ENCODE measurements around the gene SLC25A48.
"Not testable (repeated sequence)": the region's sequence is repeated elsewhere in the genome, so short reads cannot be mapped to it uniquely, and the experiment has no call there.

The SLC25A48 gene

DNA sequence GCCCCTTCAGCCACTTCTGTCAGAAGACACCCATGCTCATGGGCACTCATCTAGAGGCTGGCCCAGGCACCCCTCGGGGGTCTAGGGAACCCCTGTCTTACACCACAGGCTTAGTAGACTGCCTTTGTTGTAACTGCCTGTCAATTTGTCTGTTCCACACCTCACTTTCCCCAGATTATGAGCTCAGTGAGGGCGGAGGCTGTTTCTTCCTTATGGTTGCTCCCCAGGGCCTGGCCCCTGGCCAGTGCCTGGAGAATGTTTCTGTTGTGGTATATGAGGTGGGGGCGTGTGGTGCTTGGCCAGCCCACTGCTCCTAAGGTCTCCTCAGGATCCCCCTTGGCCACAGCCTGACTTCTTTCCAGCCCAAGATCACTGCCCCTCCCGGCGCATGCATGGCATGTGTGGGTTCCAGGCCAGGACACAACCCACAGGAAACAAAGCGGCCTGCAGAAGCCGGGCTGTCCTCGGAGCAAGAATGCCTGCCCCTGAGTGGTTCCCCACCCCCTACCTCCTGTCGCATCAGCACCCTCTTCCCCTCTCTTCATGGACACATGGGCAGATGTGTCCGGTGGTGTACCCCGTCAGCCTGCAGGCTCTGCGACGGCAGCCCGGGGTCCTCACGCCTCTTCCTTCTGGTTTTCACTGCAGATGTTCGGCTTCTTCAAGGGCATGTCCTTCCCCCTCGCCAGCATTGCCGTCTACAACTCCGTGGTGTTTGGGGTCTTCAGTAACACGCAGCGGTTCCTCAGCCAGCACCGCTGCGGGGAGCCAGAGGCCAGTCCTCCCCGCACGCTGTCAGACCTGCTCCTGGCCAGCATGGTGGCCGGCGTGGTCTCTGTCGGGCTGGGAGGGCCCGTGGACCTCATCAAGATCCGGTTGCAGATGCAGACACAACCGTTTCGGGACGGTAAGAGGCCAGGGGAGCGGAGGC lies 17.7 kb downstream of the SLC25A48 start:
- H3K4me3 ChIP-seq (ENCODE audit: control insufficient read depth in 1 of 7, extremely low read depth in 1 of 7, insufficient read depth in 4 of 7, low read depth in 2 of 7, low read length in 6 of 7): no peak overlapping the region
- no peak overlapping the region for H3K27ac ChIP-seq (ENCODE audit: insufficient read depth in 1 of 2, low read depth in 1 of 2, low read length in 2 of 2, poor library complexity in 1 of 2, severe bottlenecking in 2 of 2)
- H3K27me3 ChIP-seq (replicated peaks in 2 of 5; ENCODE audit: control insufficient read depth in 4 of 5, insufficient read depth in 5 of 5, low read length in 4 of 5): peaks cover 0 to 6% (median 2%) of the 10 kb centered on the region in 5 experiments
- H3K4me1 ChIP-seq (ENCODE audit: control extremely low read depth in 1 of 4, control insufficient read depth in 4 of 4, insufficient read depth in 4 of 4, low read length in 3 of 4): no peaks in the 10 kb centered on the region
- H3K9me3 ChIP-seq (ENCODE audit: control extremely low read depth in 1 of 5, control insufficient read depth in 4 of 5, insufficient read depth in 2 of 5, low read depth in 1 of 5, low read length in 4 of 5): peaks cover 0 to 11% (median 0%) of the 10 kb centered on the region in 5 experiments
- POLR2A ChIA-PET: no interaction called here
- CTCF ChIA-PET: no interaction called here
- no peak for DNase-seq
- 96% methylated on average over 30 of the region's 34 CpGs for WGBS (ENCODE audit: insufficient coverage)
- H3K36me3 ChIP-seq (ENCODE audit: control insufficient read depth in 4 of 4, insufficient read depth in 4 of 4, low read length in 3 of 4): no peaks in the 10 kb centered on the region

DNA sequence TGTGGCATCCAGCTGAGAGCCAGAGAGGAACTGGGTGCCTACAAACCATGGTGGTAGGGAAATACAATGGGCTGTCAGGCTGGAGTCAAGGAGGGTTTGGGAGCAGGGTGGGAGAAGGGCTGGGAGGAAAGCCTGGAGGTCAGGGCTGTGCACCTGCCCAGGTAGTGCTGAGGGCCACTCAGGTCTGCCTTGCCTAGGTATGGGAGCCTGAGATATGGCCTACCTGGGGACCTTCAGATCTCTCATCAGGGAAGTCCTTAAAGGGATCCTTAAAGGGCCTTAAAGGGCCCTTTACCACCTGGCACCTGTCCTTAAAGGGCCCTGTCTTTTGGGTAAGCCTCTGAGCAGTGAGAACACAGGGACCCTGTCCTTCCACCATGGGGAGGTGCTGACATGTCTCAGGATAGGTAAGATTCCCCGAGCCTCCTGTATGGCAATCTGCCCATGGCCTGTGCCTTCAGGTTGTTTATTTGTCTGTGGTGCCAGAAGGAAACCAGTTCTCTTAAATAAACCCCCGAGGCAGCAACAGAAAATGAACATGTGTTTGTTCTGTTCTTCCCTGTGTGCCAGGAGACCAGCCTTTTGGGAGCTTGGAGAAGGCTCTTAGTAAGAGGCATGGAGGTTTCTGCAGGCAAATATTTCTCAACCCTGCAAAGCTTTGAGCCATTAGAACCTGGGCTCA lies 23.3 kb downstream of the SLC25A48 start:
- H3K27me3 ChIP-seq (replicated peaks in 2 of 5; ENCODE audit: control insufficient read depth in 4 of 5, insufficient read depth in 5 of 5, low read length in 4 of 5): peaks cover 0 to 6% (median 4%) of the 10 kb centered on the region in 5 experiments
- no peaks in the 10 kb centered on the region for H3K4me1 ChIP-seq (ENCODE audit: control extremely low read depth in 1 of 4, control insufficient read depth in 4 of 4, insufficient read depth in 4 of 4, low read length in 3 of 4)
- no peaks in the 10 kb centered on the region for H3K36me3 ChIP-seq (ENCODE audit: control insufficient read depth in 4 of 4, insufficient read depth in 4 of 4, low read length in 3 of 4)
- CTCF ChIA-PET: no interaction called here
- no peak for DNase-seq
- H3K4me3 ChIP-seq (ENCODE audit: control insufficient read depth in 1 of 7, extremely low read depth in 1 of 7, insufficient read depth in 4 of 7, low read depth in 2 of 7, low read length in 6 of 7): no peak overlapping the region
- POLR2A ChIA-PET: no interaction called here
- 75% methylated on average over 2 of the region's 2 CpGs for WGBS (ENCODE audit: insufficient coverage)
- peaks cover 0 to 11% (median 0%) of the 10 kb centered on the region in 5 experiments for H3K9me3 ChIP-seq (ENCODE audit: control extremely low read depth in 1 of 5, control insufficient read depth in 4 of 5, insufficient read depth in 2 of 5, low read depth in 1 of 5, low read length in 4 of 5)
- no peak overlapping the region for H3K27ac ChIP-seq (ENCODE audit: insufficient read depth in 1 of 2, low read depth in 1 of 2, low read length in 2 of 2, poor library complexity in 1 of 2, severe bottlenecking in 2 of 2)

DNA sequence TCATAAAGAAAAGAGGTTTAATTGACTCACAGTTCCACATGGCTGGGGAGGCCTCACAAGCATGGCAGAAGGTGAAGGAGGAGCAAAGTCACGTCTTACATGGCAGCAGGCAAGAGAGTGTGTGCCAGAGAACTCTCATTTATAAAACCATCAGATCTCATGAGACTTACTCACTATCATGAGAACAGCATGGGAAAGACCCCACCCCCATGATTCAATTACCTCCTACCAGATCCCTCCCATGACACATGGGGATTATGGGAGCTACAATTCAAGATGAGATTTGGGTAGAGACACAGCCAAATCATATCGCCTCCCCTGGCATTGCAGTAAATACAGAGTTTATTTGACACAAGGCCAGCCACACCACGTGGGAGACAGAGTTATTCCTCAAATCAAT lies 24.7 kb downstream of the SLC25A48 start:
- POLR2A ChIA-PET; H3K4me3 ChIP-seq (ENCODE audit: control insufficient read depth in 1 of 7, extremely low read depth in 1 of 7, insufficient read depth in 4 of 7, low read depth in 2 of 7, low read length in 6 of 7); H3K4me1 ChIP-seq (ENCODE audit: control extremely low read depth in 1 of 4, control insufficient read depth in 4 of 4, insufficient read depth in 4 of 4, low read length in 3 of 4); CTCF ChIA-PET; DNase-seq; H3K9me3 ChIP-seq (ENCODE audit: control extremely low read depth in 1 of 5, control insufficient read depth in 4 of 5, insufficient read depth in 2 of 5, low read depth in 1 of 5, low read length in 4 of 5); H3K27ac ChIP-seq (ENCODE audit: insufficient read depth in 1 of 2, low read depth in 1 of 2, low read length in 2 of 2, poor library complexity in 1 of 2, severe bottlenecking in 2 of 2); H3K36me3 ChIP-seq (ENCODE audit: control insufficient read depth in 4 of 4, insufficient read depth in 4 of 4, low read length in 3 of 4); H3K27me3 ChIP-seq (replicated peaks in 2 of 5; ENCODE audit: control insufficient read depth in 4 of 5, insufficient read depth in 5 of 5, low read length in 4 of 5): not testable (repeated sequence)
- no CpG with 5 or more reads among the region's 3 CpGs for WGBS (ENCODE audit: insufficient coverage)

DNA sequence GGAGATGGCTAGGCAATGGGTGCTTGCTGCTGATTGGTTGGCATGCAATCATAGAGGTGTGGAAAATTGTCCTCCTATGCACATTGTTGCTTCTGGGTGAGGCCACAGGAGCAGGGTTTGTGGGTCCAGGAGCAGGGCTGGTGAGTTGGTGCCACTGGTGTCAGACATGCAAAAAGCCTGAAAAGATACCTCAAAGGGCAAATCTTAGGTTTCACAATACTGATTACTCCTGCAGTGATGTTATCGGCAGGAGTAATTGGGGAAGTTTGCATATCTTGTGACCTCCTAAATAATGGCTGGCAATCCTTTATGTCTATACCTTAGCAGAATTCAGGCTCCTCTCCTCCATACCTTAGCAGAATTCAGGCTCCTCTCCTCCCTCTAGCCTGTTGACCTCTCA lies 25.2 kb downstream of the SLC25A48 start:
- no peaks in the 10 kb centered on the region for H3K4me1 ChIP-seq (ENCODE audit: control extremely low read depth in 1 of 4, control insufficient read depth in 4 of 4, insufficient read depth in 4 of 4, low read length in 3 of 4)
- no peak overlapping the region for H3K4me3 ChIP-seq (ENCODE audit: control insufficient read depth in 1 of 7, extremely low read depth in 1 of 7, insufficient read depth in 4 of 7, low read depth in 2 of 7, low read length in 6 of 7)
- no peaks in the 10 kb centered on the region for H3K36me3 ChIP-seq (ENCODE audit: control insufficient read depth in 4 of 4, insufficient read depth in 4 of 4, low read length in 3 of 4)
- peaks cover 0 to 4% (median 0%) of the 10 kb centered on the region in 5 experiments for H3K9me3 ChIP-seq (ENCODE audit: control extremely low read depth in 1 of 5, control insufficient read depth in 4 of 5, insufficient read depth in 2 of 5, low read depth in 1 of 5, low read length in 4 of 5)
- no peak overlapping the region for H3K27ac ChIP-seq (ENCODE audit: insufficient read depth in 1 of 2, low read depth in 1 of 2, low read length in 2 of 2, poor library complexity in 1 of 2, severe bottlenecking in 2 of 2)
- POLR2A ChIA-PET: no interaction called here
- CTCF ChIA-PET: no interaction called here
- 88% methylated on average over 1 of the region's 1 CpG for WGBS (ENCODE audit: insufficient coverage)
- no peak for DNase-seq
- peaks cover 0 to 6% (median 4%) of the 10 kb centered on the region in 5 experiments for H3K27me3 ChIP-seq (replicated peaks in 2 of 5; ENCODE audit: control insufficient read depth in 4 of 5, insufficient read depth in 5 of 5, low read length in 4 of 5)

DNA sequence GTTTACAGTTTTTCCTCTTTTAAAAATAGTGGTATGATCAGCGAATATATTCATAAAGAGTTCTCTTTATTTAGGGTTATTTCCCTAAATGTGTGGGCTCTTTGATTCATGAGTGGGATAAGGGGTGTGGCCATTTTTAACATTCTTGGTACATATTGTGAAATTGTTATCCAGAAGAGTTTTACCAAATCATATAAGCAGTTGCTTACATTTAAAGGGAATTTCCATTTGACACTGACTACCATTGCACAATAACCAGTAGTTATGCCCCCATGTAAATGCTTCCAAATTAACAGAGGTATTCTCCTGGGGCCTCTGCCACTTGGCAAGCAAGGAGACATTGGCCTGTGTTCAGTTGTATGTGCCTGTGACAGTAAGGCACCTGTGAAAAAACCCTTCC lies 27.2 kb downstream of the SLC25A48 start:
- peaks cover 0 to 2% (median 0%) of the 10 kb centered on the region in 5 experiments for H3K9me3 ChIP-seq (ENCODE audit: control extremely low read depth in 1 of 5, control insufficient read depth in 4 of 5, insufficient read depth in 2 of 5, low read depth in 1 of 5, low read length in 4 of 5)
- no peak overlapping the region for H3K4me3 ChIP-seq (ENCODE audit: control insufficient read depth in 1 of 7, extremely low read depth in 1 of 7, insufficient read depth in 4 of 7, low read depth in 2 of 7, low read length in 6 of 7)
- POLR2A ChIA-PET: no interaction called here
- no peaks in the 10 kb centered on the region for H3K4me1 ChIP-seq (ENCODE audit: control extremely low read depth in 1 of 4, control insufficient read depth in 4 of 4, insufficient read depth in 4 of 4, low read length in 3 of 4)
- H3K27me3 ChIP-seq (replicated peaks in 2 of 5; ENCODE audit: control insufficient read depth in 4 of 5, insufficient read depth in 5 of 5, low read length in 4 of 5): peaks cover 0 to 10% (median 0%) of the 10 kb centered on the region in 5 experiments
- no peaks in the 10 kb centered on the region for H3K36me3 ChIP-seq (ENCODE audit: control insufficient read depth in 4 of 4, insufficient read depth in 4 of 4, low read length in 3 of 4)
- no peak for DNase-seq
- CTCF ChIA-PET: no interaction called here
- H3K27ac ChIP-seq (ENCODE audit: insufficient read depth in 1 of 2, low read depth in 1 of 2, low read length in 2 of 2, poor library complexity in 1 of 2, severe bottlenecking in 2 of 2): no peak overlapping the region
- 80% methylated on average over 1 of the region's 1 CpG for WGBS (ENCODE audit: insufficient coverage)

DNA sequence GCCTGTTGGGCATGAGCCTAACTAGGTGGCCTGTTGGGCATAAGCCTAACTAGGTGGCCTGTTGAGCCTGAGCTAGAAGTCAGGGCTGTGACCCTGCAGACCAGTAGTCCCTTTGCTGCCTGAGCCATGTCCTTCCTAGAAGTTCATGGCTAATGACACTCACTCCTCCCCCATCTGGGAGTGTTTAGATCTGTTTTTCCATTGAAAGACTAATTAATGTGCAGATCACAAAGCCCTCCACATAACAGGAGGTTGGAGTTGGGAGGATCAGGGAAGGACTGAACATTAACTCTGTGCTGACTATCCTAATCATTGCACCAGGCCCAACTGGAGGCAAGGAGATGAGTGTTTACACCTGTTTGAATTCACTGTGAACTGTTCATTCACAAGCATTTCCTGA lies 27.6 kb downstream of the SLC25A48 start:
- Histone ChIP-seq H3K27ac (ENCODE audit: insufficient read depth in 1 of 2, low read depth in 1 of 2, low read length in 2 of 2, poor library complexity in 1 of 2, severe bottlenecking in 2 of 2) (no peak overlapping the region), H3K4me1 (ENCODE audit: control extremely low read depth in 1 of 4, control insufficient read depth in 4 of 4, insufficient read depth in 4 of 4, low read length in 3 of 4) (no peaks in the 10 kb centered on the region), H3K4me3 (ENCODE audit: control insufficient read depth in 1 of 7, extremely low read depth in 1 of 7, insufficient read depth in 4 of 7, low read depth in 2 of 7, low read length in 6 of 7) (no peak overlapping the region), H3K27me3 (replicated peaks in 2 of 5; ENCODE audit: control insufficient read depth in 4 of 5, insufficient read depth in 5 of 5, low read length in 4 of 5) (peaks cover 0 to 10% (median 0%) of the 10 kb centered on the region in 5 experiments), H3K9me3 (ENCODE audit: control extremely low read depth in 1 of 5, control insufficient read depth in 4 of 5, insufficient read depth in 2 of 5, low read depth in 1 of 5, low read length in 4 of 5) (peaks cover 0 to 2% (median 0%) of the 10 kb centered on the region in 5 experiments), H3K36me3 (ENCODE audit: control insufficient read depth in 4 of 4, insufficient read depth in 4 of 4, low read length in 3 of 4) (no peaks in the 10 kb centered on the region)
- POLR2A ChIA-PET: no interaction called here
- CTCF ChIA-PET: no interaction called here
- DNase-seq: no peak

DNA sequence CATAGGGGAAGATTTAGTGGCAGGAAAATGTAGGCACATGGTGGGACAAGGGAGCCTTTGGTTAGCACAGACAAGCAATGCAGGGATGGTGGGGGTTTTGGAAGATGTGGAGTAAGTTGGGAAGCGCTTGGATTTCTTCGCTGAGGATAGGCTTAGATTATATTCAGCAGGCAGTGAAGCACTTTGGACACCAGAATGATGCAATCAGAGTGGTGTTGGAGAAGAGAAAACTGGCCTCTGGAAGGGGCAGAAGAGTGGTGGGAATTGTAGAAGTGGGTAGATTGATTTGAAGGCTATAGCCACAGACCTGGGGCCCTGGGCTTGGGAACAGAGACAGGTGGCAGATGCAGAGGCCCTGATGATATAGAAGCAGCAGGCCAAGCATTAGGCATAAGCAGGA lies 28.3 kb downstream of the SLC25A48 start:
- H3K27ac ChIP-seq (ENCODE audit: insufficient read depth in 1 of 2, low read depth in 1 of 2, low read length in 2 of 2, poor library complexity in 1 of 2, severe bottlenecking in 2 of 2): no peak overlapping the region
- ChIA-PET POLR2A (no interaction called here), CTCF (no interaction called here)
- no peaks in the 10 kb centered on the region for H3K4me1 ChIP-seq (ENCODE audit: control extremely low read depth in 1 of 4, control insufficient read depth in 4 of 4, insufficient read depth in 4 of 4, low read length in 3 of 4)
- no peak overlapping the region for H3K4me3 ChIP-seq (ENCODE audit: control insufficient read depth in 1 of 7, extremely low read depth in 1 of 7, insufficient read depth in 4 of 7, low read depth in 2 of 7, low read length in 6 of 7)
- H3K9me3 ChIP-seq (ENCODE audit: control extremely low read depth in 1 of 5, control insufficient read depth in 4 of 5, insufficient read depth in 2 of 5, low read depth in 1 of 5, low read length in 4 of 5): no peaks in the 10 kb centered on the region
- DNase-seq: no peak
- no peaks in the 10 kb centered on the region for H3K36me3 ChIP-seq (ENCODE audit: control insufficient read depth in 4 of 4, insufficient read depth in 4 of 4, low read length in 3 of 4)
- H3K27me3 ChIP-seq (replicated peaks in 2 of 5; ENCODE audit: control insufficient read depth in 4 of 5, insufficient read depth in 5 of 5, low read length in 4 of 5): peaks cover 0 to 10% (median 0%) of the 10 kb centered on the region in 5 experiments
- 100% methylated on average over 1 of the region's 2 CpGs for WGBS (ENCODE audit: insufficient coverage)

All from common myeloid progenitor, CD34-positive (primary cell).